HG02885 (cell line): ENCODE measurements around the gene NTRK1.

Experiments used
- ATAC-seq: cut with Tn5 transposase; IDR thresholded peaks from one replicate; pipeline ENCODE4 v1.9.1; 2021; ENCODE audit warnings: mild to moderate bottlenecking; ENCODE audit not compliant: unreplicated experiment, poor library complexity

Gene NTRK1

DNA sequence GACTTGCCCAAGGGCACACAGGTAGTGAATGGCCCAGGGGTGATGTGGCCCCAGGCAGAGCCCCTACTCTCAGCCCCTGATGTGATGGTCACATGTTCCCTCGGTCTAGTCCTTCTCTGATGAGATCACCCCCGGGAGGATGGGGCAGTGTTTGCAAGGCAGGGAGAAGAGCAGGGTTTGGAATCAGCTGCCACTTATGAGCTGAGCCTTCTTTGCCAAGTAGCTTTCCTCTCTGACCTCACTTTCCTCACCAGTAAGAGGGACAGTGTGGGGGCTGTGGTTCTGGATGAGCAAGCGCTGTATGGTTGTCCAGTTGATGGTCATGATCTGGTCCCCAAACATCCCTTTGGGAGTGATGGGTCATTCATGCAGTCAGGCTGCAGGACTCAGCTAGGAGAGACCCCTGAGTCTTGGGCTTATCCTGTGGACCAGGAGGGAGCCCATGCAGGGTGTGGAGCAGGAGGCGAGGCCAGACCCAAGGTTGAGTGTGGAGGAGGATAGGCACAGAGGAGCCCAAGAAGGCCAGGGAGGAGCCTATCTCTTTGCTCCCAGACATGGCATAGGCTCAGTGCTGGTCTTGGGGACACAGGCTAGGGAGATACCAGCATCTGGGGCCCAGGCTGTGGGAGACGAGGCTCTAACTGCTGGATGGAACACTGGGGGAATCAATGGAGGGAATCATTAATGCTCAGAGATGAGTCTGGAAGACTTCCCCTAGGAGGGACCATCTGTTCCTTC is 16.9 kb downstream of the NTRK1 start:
- no peak for ATAC-seq

DNA sequence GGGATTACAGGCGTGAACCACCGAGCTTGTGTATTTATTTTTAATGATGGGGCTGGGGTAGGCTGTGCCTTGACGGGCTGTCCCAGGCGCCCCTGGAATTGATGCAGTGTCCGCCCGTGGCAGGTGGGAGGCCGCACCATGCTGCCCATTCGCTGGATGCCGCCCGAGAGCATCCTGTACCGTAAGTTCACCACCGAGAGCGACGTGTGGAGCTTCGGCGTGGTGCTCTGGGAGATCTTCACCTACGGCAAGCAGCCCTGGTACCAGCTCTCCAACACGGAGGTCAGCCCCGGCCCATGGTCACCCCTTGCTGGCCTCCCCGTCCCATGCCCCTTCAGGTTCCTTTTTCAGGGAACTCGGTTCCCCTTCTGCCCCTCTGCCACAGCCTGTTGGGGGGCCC is 19.2 kb downstream of the NTRK1 start:
- no peak for ATAC-seq

DNA sequence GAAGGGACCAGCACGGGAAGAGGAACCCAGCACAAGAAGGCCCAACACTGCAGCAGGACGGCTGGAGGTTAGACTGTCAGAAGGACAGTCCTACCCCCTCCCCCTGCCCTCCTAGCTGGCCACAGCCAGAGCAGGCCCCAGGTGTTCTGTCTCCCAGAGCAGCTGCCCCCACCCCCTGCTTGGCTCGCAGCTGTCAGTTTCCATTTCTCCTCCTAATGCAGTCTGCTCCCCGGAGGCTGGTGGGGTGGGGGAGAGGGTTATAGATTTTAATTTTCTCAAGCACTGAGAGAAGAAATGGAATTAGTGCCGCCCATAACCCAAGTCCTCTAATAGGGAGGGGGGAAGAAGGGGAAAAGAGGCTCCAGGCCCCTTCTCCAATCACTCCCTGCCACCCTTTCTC is 19.8 kb downstream of the NTRK1 start:
- no peak for ATAC-seq

DNA sequence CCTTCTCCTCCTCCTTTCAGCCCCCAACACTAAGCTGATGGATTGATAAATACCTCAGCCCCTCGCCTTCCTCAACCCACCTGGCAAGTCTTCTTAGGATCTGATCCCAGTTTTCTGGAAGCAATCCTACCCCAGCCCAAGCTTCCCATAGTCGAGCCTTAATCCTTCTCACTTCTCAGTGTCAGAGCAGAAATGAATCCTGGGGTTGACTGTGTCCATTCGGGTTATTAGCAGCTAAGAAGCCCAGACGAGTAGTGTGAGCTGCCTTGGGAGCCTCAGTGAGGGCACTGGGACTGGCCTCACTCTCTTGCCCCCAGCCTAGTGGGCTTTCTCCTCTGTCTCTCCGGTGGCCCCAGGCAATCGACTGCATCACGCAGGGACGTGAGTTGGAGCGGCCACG is 20.4 kb downstream of the NTRK1 start:
- no peak for ATAC-seq

DNA sequence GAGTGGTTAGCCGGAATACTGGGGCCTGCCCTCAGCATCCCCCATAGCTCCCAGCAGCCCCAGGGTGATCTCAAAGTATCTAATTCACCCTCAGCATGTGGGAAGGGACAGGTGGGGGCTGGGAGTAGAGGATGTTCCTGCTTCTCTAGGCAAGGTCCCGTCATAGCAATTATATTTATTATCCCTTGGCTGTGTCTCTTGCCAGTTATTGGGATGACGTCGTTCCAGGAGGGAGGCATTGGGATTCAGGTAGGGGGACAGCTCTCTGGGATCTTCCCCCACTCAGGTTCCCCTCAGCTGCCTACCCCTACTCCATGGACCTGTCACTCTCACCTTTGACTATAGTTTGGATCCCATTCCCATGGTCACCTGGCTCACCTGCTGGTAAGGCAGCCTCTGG is 21.0 kb downstream of the NTRK1 start:
- ATAC-seq, result no peak

DNA sequence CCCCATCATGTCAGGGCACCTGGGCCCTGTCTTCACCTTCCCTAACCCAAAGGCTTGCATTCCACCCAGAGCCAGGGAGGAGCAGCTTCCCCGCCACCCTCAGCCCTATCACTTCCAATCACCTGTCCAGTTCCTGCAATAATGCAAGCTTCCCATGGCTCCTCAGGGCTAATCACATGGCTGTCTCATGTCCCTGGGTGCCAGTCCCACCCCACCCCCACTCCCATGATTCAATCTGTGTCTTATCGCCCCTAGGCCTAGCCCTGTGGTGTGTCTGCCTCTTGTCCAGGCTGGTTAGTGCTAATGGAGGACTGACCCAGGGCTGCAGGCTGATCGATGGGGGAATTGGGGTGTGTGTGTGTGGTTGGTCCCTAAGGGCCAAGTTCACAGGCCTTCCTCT is 21.9 kb downstream of the NTRK1 start:
- ATAC-seq, result no peak

DNA sequence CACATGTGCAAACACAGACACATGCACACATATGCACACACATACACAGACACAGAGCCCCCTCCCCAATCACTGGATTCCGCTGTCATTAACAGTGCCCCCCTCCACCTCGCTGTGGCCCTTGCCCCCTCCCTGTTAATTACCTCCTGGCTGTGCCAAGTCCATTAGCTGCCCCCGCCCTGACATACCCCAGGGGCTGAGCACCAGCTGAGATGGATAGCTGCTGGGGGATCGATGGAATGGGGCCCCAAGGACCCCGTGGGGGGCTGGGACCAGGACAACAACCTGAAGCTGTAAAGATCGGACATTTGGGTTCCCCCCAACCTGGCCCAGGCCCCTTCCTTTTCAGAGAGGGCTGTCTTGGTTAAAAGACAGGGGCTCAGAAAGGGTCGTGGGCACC is 23.3 kb downstream of the NTRK1 start:
- ATAC-seq, result no peak

DNA sequence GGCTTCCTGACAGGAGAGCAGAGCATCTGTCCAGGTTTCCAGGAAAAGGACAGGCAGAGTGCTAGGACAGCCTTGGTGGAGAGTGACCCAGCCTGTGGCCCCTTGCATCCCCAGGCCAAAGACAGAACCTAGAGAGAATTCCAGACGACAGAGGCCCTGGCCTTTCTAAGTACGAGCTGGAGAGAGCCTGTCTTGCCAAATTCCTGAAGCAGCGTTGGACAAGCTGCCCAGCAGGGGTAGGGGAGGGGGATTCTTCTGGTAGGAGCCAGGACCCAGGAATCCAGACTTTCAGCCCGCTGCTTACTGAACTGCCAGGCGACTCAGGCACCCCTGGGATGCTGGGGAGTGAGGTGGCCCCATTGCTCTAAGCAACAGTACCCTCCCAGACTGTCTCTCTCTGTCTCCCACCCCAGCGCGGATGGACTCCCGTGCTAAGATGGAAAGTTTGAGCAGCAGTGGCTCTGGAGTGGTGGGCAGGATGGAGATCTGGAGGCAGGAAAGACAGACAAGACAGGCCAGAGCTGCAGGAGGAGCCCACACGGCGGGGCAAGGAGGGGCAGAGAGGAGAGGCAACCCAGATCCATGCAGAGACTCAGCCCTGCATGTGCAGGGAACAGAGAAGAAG is 24.0 kb downstream of the NTRK1 start:
- ATAC-seq, result no peak

DNA sequence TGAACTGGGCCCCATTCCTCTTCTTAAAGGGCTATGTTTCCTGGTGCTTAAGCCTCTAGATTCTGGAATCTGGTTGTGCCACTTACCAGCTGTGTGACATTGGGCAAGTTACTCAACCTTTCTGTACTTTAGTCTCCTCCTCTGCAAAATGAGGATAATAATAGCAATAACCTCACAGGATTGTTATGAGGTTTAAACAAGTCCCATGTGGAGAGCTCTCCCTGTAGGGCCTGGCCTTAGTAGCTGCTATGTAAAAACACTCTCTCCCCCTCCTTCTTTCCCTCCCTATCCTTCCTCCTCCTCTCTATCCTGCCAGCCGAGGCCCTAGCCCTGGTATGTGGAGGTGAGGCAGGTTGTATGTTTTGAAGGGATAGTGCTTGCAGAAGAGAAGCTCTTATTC is 24.6 kb downstream of the NTRK1 start:
- no peak for ATAC-seq

DNA sequence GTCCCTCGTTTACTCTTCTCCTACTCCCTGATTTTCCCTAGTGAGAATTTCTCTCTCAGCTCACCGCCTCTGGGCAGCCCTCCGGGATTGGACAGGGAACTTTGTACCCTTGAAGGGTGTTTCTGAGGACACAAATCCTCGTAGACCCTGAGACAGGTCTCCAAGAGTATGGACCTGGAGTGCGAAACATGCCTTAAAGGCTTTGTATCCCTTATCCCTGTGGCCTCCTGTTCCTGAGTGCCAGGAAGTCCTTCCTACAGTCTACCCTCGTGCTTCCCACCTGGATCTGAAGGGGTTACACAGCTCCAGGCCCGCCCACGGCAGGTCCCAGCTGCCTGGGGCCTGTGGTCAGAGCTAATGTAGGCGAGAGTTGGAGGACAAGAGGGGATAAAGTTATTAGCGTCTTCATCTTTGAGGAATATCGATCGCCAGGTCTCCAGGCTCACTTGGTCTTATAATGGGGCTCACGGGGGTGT is 25.3 kb downstream of the NTRK1 start:
- ATAC-seq, result no peak

DNA sequence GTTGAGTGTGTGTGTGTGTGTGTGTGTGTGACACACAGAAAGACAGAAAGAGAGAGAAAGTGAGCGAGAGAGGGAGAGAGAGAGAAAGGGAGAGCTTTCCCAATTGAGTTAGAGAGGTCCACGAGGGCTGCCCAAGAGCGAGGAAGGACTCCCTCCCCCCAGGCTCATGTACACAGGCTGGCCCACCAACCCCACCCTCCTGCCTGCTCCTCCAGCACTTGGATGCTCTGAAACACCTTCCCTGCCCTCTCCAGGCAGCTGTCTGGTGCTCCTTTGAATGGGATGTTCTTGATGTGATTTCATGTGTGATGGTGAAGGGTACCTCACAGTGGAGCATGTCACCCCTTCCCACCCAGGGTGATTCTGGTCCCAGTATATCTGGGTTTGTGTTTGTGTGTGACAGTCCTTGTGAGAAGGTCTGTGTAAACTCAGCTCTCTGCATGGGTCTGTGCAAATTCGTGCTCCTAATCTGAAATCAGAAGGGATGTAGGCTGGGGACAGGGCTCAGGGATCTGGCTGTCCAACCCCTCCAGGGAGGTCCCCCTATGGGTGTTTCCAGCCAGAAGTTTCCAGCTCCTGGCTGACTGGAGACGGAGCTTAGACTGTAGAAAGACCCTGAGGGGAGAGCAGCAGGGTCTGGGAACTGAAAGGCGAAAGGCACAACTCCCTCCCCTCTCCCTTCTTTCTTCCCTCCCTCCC is 26.1 kb downstream of the NTRK1 start:
- ATAC-seq, result no peak

DNA sequence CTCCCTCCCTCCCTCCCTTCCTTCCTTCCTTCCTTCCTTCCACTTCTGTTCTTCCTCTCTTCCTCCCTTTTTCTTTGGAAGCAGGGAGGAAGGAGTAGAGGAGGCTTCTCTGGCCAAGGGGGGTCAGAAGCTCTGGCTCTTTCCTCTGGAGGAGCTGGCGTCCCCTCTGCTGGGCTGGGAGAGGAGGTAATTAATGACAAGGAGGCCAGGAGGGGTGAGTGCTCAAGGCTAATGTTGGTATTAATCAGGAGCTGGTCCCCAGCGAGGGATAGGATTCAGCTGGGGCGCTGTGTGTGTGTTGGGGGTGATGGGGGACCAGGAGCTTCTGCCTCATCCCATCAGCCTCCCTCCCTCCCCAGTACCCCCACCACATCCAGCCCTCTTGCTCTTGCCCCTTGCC is 26.7 kb downstream of the NTRK1 start:
- ATAC-seq, result no peak

DNA sequence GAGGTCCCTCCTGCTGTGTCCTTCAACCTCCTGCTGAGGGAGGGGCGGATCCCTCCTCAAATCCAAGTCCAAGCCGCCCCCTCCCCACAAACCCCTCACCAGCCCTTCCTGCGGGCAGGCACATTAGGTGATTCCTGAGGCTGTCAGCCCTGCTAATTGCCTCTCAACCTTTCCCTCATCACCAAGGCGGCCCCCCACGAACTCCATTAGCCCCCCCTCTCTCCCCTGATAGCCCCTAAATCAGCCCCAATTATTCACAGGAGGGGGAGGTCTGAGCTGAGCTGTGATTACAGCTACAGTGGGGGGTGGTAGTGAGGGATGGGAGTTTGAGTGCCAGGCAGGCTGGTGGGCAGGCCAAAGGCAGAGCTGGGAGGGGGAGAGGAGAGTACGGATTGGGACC is 27.1 kb downstream of the NTRK1 start:
- no peak for ATAC-seq

DNA sequence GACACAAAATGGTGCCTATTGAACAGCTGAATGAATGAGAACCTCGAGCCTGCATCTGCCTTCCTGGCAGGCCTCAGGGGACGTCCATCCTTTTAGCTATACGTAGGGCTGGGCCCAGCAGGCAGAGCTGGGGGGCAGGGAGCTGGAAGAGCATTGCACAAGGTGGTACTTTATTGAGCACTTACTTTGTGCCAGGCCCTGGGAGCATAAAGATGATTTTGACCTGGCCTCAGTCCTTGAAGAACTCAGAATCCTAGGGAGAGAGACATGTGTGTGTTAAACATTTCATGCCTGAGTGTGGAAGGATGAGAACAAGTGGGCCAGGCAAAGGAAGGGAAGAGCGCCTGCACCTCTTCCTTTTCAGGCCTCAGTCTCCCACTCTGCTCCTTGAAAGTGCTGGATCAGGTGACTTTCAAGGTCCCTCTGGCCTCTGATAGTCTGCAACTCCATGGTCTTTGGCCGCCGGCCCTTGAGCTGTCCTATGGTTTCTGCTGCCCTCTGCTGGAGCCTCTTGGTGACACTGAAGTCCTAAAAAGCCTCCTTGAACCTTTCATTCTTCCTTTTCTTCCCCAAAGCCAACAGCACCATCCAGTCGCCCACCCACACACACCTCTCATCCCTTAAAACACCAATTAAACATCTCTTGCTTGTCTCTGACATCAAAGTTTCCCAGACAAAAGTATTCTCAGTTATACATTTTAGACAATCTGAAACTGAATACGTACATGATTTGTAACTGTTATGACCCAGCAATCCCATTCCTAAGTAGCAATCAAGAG is 29.3 kb downstream of the NTRK1 start:
- peak; percentile 41 for ATAC-seq

DNA sequence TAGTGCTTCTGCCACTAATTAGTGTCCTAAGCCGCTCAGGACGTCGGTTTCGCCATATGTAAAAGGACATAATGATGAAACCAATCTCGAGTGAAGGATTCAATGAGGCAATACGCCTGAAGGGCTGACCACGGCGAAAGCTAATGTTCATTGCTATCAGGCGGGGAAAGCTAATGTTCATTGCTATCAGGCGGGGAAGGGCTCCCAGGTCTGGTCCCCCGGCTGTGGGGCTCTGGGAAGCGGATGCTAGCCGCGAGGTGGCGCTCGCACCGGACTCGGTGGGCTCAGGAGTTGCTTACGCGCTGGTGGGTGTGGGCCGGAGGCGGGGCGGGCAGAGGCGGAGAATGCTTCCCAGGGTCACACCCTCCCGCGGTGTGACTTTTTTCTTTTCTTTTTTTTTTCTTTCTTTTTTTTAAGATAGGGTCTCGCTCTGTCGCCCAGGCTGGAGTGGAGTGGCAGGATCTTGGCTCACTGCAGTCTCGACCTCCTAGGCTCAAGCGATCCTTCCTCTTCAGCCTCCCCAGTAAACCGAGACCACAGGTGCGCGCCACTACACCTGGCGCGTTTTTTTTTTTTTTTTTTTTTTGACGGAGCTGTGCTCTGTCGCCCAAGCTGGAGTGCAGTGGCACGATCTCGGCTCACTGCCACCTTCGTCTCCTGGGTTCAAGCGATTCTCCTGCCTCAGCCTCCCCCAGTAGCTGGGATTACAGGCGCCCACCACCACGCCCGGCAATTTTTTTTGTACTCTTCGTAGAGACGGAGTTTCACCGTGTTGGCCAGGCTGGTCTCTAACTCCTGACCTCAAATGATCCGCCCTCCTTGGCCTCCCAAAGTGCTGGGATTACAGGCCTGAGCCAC is 31.8 kb downstream of the NTRK1 start:
- ATAC-seq, result peak; percentile 63

DNA sequence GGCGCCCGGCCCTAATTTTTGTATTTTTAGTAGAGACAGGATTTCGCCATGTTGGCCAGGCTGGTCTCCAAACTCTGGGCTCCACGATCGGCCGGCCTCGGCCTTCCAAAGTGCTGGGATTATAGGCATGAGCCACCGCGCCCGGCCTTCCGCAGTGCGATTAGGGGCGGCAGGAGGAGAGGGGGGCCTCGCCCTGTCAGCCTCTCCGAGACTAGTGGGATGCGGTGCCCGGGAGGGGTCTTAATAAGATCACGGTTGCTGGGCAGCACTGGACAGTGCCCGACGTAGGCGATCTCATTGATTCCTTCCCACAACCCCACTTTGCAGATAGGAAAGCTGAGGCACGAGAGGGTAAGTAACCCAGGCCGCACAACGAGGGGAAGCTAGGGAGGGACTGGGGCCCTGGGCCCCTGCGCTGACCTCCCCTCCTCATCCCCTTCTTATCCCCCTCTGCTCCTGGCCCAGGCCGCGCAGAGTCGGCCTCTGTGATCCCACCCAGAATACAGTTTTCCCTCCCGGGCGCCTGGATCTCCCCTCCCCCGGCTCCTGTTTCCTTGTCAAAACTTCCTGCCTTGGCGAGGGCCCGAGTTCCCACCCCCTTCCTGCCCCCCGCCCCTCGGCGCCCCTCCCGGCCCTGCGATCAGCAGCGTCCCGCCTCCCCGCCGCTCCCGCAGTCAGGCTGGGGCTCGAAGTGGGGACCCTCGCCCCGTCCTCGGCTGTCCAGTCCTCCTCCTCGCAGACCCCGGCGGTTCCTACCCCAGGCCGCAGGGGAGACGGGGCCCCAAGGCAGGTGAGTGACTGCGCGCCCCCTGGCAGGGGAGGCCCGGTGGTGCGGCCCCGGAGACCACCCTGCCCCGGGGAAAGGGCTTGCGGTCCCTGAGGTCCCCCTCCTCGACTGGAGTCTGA is 32.6 kb downstream of the NTRK1 start, which contains the start of gene PEAR1:
PEAR1 (plus strand) TSS at position 671 of the 906 bp plus-strand sequence. CDS start 10,209 bp downstream, outside the sequence.
- ATAC-seq, result no peak

DNA sequence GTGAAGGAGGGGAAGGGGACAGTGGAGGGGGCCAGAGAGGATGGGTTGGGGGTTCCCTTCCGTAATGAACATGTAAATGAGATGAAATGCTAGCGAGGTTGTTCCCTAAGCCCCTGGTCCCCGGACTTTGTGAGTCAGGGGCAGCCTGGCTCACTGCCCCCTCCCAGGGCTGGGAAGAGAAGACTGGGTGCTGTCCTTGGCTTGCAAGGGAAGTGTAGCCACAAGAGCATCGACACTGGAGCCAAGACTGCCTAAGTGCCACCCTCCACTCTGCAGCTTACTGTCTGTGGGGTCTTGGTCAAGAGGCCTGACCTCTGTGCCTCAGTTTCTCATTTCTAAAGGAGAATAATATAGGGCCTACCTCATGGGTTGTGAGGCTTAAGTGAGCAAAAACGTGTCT is 33.3 kb downstream of the NTRK1 start:
- ATAC-seq, result no peak

DNA sequence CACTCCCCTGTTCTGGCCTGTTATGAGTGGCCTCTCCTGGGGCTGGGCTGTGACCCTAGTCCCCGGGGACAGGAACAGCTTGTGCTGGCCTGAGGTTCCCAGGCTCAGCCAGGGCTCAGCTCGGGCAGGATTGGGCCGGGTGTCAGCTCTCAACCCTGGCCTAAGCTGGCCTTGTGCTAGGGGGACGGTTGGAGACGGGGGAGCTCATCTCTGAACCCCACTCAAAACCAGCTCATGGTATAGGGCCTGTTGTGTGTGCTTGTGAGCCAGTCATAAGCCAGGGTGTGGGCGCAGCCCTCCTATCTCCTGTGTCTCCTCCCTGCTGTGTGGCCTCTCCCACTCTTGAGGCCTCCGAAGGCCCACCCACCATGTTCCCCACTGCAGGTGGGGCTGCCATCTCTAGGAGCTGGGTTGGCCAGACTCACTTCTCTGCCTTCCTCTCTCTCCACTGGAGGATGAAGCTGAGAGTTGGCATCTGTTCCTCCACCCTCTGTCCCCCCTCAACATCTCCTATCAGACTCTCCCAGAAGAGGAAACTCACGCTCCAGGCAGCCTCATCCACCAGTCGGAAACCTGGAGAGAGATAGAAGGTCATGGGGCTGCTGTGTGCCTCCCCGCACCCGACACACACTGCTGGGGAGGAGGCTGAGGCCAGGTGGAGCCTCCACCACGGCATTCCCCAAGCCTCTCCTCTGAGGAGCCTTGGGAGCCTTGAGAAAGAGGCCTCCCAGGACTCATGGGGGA is 34.2 kb downstream of the NTRK1 start:
- ATAC-seq, result no peak
